SK-N-SH (cell line): ENCODE results near the gene FGD3. TPM values are rescaled to one million over a fixed set of nuclear protein-coding genes. Genes with fewer than 3 reads are reported as not detected.

ENCODE experiments used
- CTCF ChIA-PET: fragments of 300-600, 350-600 bp; formaldehyde crosslinking; extraction: SDS; loops from one replicate; lab custom pipeline; 2021; lab: Yijun Ruan, JAX
- POLR2A ChIA-PET: fragments of 350-600 bp; sonication (Branson Sonifier 250); formaldehyde crosslinking; extraction: SDS; loops from one replicate; lab custom pipeline; 2020; ENCODE audit warnings: antibody characterized with exemption, inconsistent platforms; lab: Yijun Ruan, JAX
- DNase-seq: peaks from one replicate; pipeline ENCODE4 v3.0.0; 2012
- H2AFZ ChIP-seq: fragments of 200-600 bp; sonication (generic); 2 replicates; pipeline ENCODE4 v1.8.1; 2016; ENCODE audit warnings: antibody characterized with exemption, mild to moderate bottlenecking, low read depth
- H3F3A ChIP-seq: fragments of 200-600 bp; sonication (generic); replicated peaks from 2 replicates; pipeline ENCODE3; 2016; ENCODE audit warnings: antibody characterized with exemption, mild to moderate bottlenecking; ENCODE audit not compliant: insufficient read depth
- H3K27ac ChIP-seq, 2 experiments: fragments of 200-500 bp in 1 of 2; fragments of 200-600 bp in 1 of 2; sonication (Bioruptor generic) in 1 of 2; sonication (generic), shearing (Covaris generic) in 1 of 2; 2 replicates each; pipeline versions ENCODE4 v1.5.1 to v1.6.1; 2014 to 2016; ENCODE audit warnings: low read depth in 2 of 2, inconsistent platforms in 1 of 2, low read length in 1 of 2, mild to moderate bottlenecking in 1 of 2, mixed read lengths in 1 of 2
- H3K27me3 ChIP-seq: fragments of 200-600 bp; sonication (generic), shearing (Covaris generic); 2 replicates; pipeline ENCODE4 v1.6.1; 2016; ENCODE audit warnings: mixed run types; ENCODE audit not compliant: insufficient read depth
- H3K36me3 ChIP-seq, 2 experiments: fragments of 200-500 bp in 1 of 2; fragments of 200-600 bp in 1 of 2; sonication (Bioruptor generic) in 1 of 2; sonication (generic) in 1 of 2; replicated peaks in 1 of 2; 2 replicates each; pipeline versions ENCODE3 to v1.5.1; 2014 to 2016; ENCODE audit warnings: low read length in 1 of 2, mild to moderate bottlenecking in 1 of 2; ENCODE audit not compliant: insufficient read depth in 2 of 2, control insufficient read depth in 1 of 2
- H3K4me1 ChIP-seq, 2 experiments: fragments of 200-500 bp in 1 of 2; fragments of 200-600 bp in 1 of 2; sonication (Bioruptor generic) in 1 of 2; sonication (generic), shearing (Covaris generic) in 1 of 2; 2 replicates each; pipeline versions ENCODE4 v1.5.1 to v1.6.1; 2014 to 2016; ENCODE audit warnings: low read depth in 1 of 2, low read length in 1 of 2, mixed run types in 1 of 2; ENCODE audit not compliant: insufficient read depth in 2 of 2, control insufficient read depth in 1 of 2
- H3K4me2 ChIP-seq: fragments of 200-600 bp; sonication (generic), shearing (Covaris generic); 2 replicates; pipeline ENCODE4 v1.6.1; 2017; ENCODE audit warnings: mixed run types
- H3K4me3 ChIP-seq, 2 experiments: fragments of 200-500 bp in 1 of 2; fragments of 200-600 bp in 1 of 2; sonication (Bioruptor generic) in 1 of 2; sonication (generic), shearing (Covaris generic) in 1 of 2; 2 replicates each; pipeline versions ENCODE4 v1.5.1 to v1.8.1; 2014 to 2016; ENCODE audit warnings: low read depth in 2 of 2, inconsistent platforms in 1 of 2, low read length in 1 of 2, mild to moderate bottlenecking in 1 of 2, mixed read lengths in 1 of 2, moderate library complexity in 1 of 2
- H3K79me2 ChIP-seq: fragments of 200-600 bp; sonication (generic); 2 replicates; pipeline ENCODE4 v1.8.1; 2017; ENCODE audit warnings: mild to moderate bottlenecking; ENCODE audit not compliant: insufficient read depth
- H3K9ac ChIP-seq: fragments of 200-600 bp; sonication (generic); 2 replicates; pipeline ENCODE4 v1.6.1; 2017; ENCODE audit warnings: mixed run types
- H3K9me2 ChIP-seq: fragments of 200-600 bp; sonication (generic); 2 replicates; pipeline ENCODE4 v1.6.1; 2017; ENCODE audit warnings: mixed run types
- H3K9me3 ChIP-seq: fragments of 200-600 bp; sonication (generic); 2 replicates; pipeline ENCODE4 v1.6.1; 2017; ENCODE audit warnings: mixed run types, mild to moderate bottlenecking, moderate library complexity
- H4K20me1 ChIP-seq: fragments of 200-600 bp; sonication (generic); 2 replicates; pipeline ENCODE4 v1.6.1; 2017; ENCODE audit warnings: mild to moderate bottlenecking, mixed run types; ENCODE audit not compliant: insufficient read depth
- CHD2 ChIP-seq: fragments of 150-350 bp; IDR thresholded peaks from 2 replicates; pipeline ENCODE4 v1.6.1; 2018; ENCODE audit warnings: low read length; ENCODE audit not compliant: partially characterized antibody
- ELF1 ChIP-seq: IDR thresholded peaks from 2 replicates; pipeline ENCODE4 v1.4.0; 2012
- FOXJ3 ChIP-seq: sonication (generic); formaldehyde crosslinking; IDR thresholded peaks from 2 replicates; pipeline ENCODE4 v1.5.1; 2020; ENCODE audit warnings: mild to moderate bottlenecking, missing genetic modification reagents
- MEF2A ChIP-seq: IDR thresholded peaks from 2 replicates; pipeline ENCODE4 v1.4.0; 2012; ENCODE audit warnings: low read depth, borderline replicate concordance
- NFIC ChIP-seq: IDR thresholded peaks from 2 replicates; pipeline ENCODE4 v1.4.0; 2012; ENCODE audit warnings: borderline replicate concordance
- RCOR1 ChIP-seq: fragments of 150-350 bp; IDR thresholded peaks from 2 replicates; pipeline ENCODE4 v1.6.1; 2017; ENCODE audit warnings: antibody characterized with exemption, low read length
- SIN3A ChIP-seq: IDR thresholded peaks from 2 replicates; pipeline ENCODE4 v1.6.1; 2012; ENCODE audit warnings: low read depth, mild to moderate bottlenecking, low read length, moderate library complexity, borderline replicate concordance
- TAF1 ChIP-seq: IDR thresholded peaks from 2 replicates; pipeline ENCODE4 v1.6.1; 2012; ENCODE audit warnings: low read depth, mild to moderate bottlenecking, low read length, moderate library complexity, borderline replicate concordance
- TCF12 ChIP-seq: IDR thresholded peaks from 2 replicates; pipeline ENCODE4 v1.4.0; 2012
- TEAD4 ChIP-seq: IDR thresholded peaks from 2 replicates; pipeline ENCODE4 v1.4.0; 2012; ENCODE audit warnings: mild to moderate bottlenecking, borderline replicate concordance; ENCODE audit not compliant: insufficient read depth
- YY1 ChIP-seq: IDR thresholded peaks from 2 replicates; pipeline ENCODE4 v1.4.0; 2012; ENCODE audit warnings: low read depth, mild to moderate bottlenecking
- WGBS: methylation state at CpG from one replicate; pipeline ENCODE4 v1.1.6; 2017; ENCODE audit warnings: low lambda C conversion rate; 5-methylcytosine and 5-hydroxymethylcytosine counted together
- polyA plus RNA-seq, 3 experiments: library from polyadenylated mRNA; depleted of rRNA; stranded (reverse); fragments of >200 nt; gene quantifications; 2 replicates each; pipeline ENCODE4 v1.2.3, GENCODE V29; 2012
- TF ChIP-seq, protein P1 (sequence below): IDR thresholded peaks from 2 replicates; pipeline ENCODE4 v1.4.0; 2012; ENCODE audit warnings: low read depth, borderline replicate concordance
- TF ChIP-seq, protein P2 (sequence below): IDR thresholded peaks from 2 replicates; pipeline ENCODE4 v1.6.1; 2012; ENCODE audit warnings: mild to moderate bottlenecking, low read depth, low read length, moderate library complexity
- TF ChIP-seq, protein P3 (sequence below): IDR thresholded peaks from 2 replicates; pipeline ENCODE4; 2012

FGD3 gene
- polyA plus RNA-seq, 1 of the 3 experiments (the other 2 are of a cell fraction) = not detected

DNA sequence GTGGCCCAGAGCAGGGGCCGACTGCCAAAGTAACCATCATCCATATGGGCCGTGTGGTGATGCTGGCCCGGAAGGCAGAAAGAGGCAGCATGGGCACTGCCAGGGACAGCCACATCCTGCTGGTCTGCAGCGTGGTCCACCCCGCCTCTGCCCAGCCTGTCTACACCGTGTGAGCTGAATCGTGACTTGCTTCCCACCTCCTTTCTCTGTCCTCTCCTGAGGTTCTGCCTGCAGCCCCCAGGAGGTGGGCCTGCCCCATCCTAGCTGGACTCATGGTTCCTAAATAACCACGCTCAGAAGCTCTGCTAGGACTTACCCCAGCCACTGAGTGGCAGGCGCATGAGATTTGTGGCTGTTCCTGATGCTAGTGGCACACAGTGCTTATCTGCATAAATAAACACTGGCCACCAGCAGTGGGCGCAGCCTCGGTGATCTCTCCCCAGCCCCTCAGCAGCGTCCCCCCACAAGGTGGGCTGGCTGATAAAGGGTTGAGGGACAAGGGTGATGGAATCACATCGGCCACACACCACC, 88.6 kb downstream of the FGD3 start (continued):
- no peak for TF ChIP-seq RCOR1
- TF ChIP-seq TCF12 = no peak
- no peak for TF ChIP-seq MEF2A
- TF ChIP-seq, protein P1, sequence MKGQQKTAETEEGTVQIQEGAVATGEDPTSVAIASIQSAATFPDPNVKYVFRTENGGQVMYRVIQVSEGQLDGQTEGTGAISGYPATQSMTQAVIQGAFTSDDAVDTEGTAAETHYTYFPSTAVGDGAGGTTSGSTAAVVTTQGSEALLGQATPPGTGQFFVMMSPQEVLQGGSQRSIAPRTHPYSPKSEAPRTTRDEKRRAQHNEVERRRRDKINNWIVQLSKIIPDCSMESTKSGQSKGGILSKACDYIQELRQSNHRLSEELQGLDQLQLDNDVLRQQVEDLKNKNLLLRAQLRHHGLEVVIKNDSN = no peak
- no peak for TF ChIP-seq NFIC
- no peak for TF ChIP-seq TAF1
- TF ChIP-seq TEAD4 = no peak
- no peak for TF ChIP-seq YY1

DNA sequence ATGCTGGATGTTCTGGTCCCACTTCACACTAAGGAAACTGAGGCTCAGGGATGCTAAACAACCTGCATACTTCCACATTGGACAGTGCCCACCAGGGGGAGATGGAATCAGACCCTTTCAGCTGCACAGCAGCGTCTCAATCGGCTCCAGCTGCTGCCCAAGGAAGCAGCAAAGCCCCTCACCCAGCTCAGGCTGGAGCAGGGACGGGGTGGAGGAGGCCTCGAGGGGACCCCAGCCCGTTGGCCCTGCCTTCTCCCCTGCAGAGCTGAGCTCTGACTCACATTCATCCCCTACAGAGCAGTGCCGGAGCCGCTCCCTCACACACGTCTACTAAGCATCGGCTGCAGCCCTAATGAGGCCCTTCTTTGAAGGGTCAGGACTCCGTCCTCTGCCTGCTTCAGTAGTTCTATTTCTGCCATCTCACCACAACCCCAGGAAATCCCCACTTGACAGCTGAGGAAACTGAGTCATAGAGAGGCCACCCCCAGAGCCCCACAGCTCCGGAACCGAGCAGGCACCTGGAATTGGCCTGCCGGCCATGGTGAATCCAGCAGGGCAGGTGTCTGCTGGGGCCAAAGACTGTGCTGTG, 89.7 kb downstream of the FGD3 start:
- no peak overlapping the region for H2AFZ ChIP-seq
- no peaks in the 10 kb centered on the region for H3K27me3 ChIP-seq
- H3K4me1 ChIP-seq = peaks cover 0 to 2% of the 10 kb centered on the region in 2 experiments; a peak in 1 of 4 replicates
- no peaks in the 10 kb centered on the region for H3F3A ChIP-seq
- WGBS = 48% methylated on average over 8 of the region's 13 CpGs
- no peak overlapping the region for H3K4me2 ChIP-seq
- CTCF ChIA-PET = interaction anchor here (0.6 to 1.2 kb wide), 6 partner anchors 11 to 33 kb away, joined by 3 read pairs; no protein-coding TSS in a partner anchor
- no peak overlapping the region for H3K9ac ChIP-seq
- H3K27ac ChIP-seq = no peak overlapping the region
- H3K9me3 ChIP-seq = no peaks in the 10 kb centered on the region
- no peaks in the 10 kb centered on the region for H4K20me1 ChIP-seq
- TF ChIP-seq FOXJ3 (CRISPR knock-in tag) (no peak), SIN3A (no peak), TAF1 (no peak), CHD2 (no peak), ELF1 (no peak), TCF12 (no peak)
- TF ChIP-seq, protein P2, sequence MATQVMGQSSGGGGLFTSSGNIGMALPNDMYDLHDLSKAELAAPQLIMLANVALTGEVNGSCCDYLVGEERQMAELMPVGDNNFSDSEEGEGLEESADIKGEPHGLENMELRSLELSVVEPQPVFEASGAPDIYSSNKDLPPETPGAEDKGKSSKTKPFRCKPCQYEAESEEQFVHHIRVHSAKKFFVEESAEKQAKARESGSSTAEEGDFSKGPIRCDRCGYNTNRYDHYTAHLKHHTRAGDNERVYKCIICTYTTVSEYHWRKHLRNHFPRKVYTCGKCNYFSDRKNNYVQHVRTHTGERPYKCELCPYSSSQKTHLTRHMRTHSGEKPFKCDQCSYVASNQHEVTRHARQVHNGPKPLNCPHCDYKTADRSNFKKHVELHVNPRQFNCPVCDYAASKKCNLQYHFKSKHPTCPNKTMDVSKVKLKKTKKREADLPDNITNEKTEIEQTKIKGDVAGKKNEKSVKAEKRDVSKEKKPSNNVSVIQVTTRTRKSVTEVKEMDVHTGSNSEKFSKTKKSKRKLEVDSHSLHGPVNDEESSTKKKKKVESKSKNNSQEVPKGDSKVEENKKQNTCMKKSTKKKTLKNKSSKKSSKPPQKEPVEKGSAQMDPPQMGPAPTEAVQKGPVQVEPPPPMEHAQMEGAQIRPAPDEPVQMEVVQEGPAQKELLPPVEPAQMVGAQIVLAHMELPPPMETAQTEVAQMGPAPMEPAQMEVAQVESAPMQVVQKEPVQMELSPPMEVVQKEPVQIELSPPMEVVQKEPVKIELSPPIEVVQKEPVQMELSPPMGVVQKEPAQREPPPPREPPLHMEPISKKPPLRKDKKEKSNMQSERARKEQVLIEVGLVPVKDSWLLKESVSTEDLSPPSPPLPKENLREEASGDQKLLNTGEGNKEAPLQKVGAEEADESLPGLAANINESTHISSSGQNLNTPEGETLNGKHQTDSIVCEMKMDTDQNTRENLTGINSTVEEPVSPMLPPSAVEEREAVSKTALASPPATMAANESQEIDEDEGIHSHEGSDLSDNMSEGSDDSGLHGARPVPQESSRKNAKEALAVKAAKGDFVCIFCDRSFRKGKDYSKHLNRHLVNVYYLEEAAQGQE = no peak
- TF ChIP-seq, protein P3, sequence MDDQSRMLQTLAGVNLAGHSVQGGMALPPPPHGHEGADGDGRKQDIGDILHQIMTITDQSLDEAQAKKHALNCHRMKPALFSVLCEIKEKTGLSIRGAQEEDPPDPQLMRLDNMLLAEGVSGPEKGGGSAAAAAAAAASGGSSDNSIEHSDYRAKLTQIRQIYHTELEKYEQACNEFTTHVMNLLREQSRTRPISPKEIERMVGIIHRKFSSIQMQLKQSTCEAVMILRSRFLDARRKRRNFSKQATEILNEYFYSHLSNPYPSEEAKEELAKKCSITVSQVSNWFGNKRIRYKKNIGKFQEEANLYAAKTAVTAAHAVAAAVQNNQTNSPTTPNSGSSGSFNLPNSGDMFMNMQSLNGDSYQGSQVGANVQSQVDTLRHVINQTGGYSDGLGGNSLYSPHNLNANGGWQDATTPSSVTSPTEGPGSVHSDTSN = no peak
- POLR2A ChIA-PET = interaction anchor here (0.6 kb wide), 1 partner anchor 51 kb away, joined by 4 read pairs; no protein-coding TSS in a partner anchor
- DNase-seq = no peak
- H3K9me2 ChIP-seq = no peaks in the 10 kb centered on the region
- H3K36me3 ChIP-seq = no peaks in the 10 kb centered on the region
- H3K79me2 ChIP-seq = no peaks in the 10 kb centered on the region
- H3K4me3 ChIP-seq = no peak overlapping the region
